ENCODE data around the gene CCDC88C.
"Not testable (repeated sequence)": the region's sequence is repeated elsewhere in the genome, so short reads cannot be mapped to it uniquely, and the experiment has no call there.

Gene CCDC88C

GRCh38 chr14:91417120-91417982 is at the start of gene CCDC88C:
CCDC88C (minus strand) TSS chr14:91417820; CDS start chr14:91417690, 130 bp downstream.
- Mint-ChIP-seq H3K27ac (peak within 1 kb of the TSS; percentile 100), H3K4me3 (peak within 1 kb of the TSS; percentile 98), H3K4me1 (ENCODE audit: low read depth) (peaks cover 39% of the 10 kb centered on the region), H3K9me3 (no peaks in the 10 kb centered on the region), H3K36me3 (ENCODE audit: low read depth) (peaks cover 44% of the 10 kb centered on the region), H3K27me3 (ENCODE audit: low read depth) (no peaks in the 10 kb centered on the region)
- peak; percentile 84 for DNase-seq (ENCODE audit: low spot score)

- peaks cover 8% of the 10 kb centered on the region for H3K4me1 Mint-ChIP-seq (ENCODE audit: low read depth)
- no peak overlapping the region for H3K4me3 Mint-ChIP-seq
- peaks cover 80% of the 10 kb centered on the region for H3K36me3 Mint-ChIP-seq (ENCODE audit: low read depth)
- no peak for DNase-seq (ENCODE audit: low spot score)
- H3K27ac Mint-ChIP-seq, result no peak overlapping the region
- H3K9me3 Mint-ChIP-seq, result no peaks in the 10 kb centered on the region
- H3K27me3 Mint-ChIP-seq (ENCODE audit: low read depth), result no peaks in the 10 kb centered on the region
Observed at GRCh38 chr14:91466192-91466591, 48.6 kb upstream of the CCDC88C start.

- DNase-seq (ENCODE audit: low spot score), result peak; percentile 45
- peaks cover 8% of the 10 kb centered on the region for H3K4me1 Mint-ChIP-seq (ENCODE audit: low read depth)
- no peaks in the 10 kb centered on the region for H3K9me3 Mint-ChIP-seq
- H3K4me3 Mint-ChIP-seq, result no peak overlapping the region
- peaks cover 77% of the 10 kb centered on the region for H3K36me3 Mint-ChIP-seq (ENCODE audit: low read depth)
- no peak overlapping the region for H3K27ac Mint-ChIP-seq
- no peaks in the 10 kb centered on the region for H3K27me3 Mint-ChIP-seq (ENCODE audit: low read depth)
Observed at GRCh38 chr14:91464615-91465205, 47.1 kb upstream of the CCDC88C start.

GRCh38 chr14:91458612-91459011 is 41.0 kb upstream of the CCDC88C start:
- H3K36me3 Mint-ChIP-seq (ENCODE audit: low read depth), result peaks cover 65% of the 10 kb centered on the region
- no peak overlapping the region for H3K4me3 Mint-ChIP-seq
- no peaks in the 10 kb centered on the region for H3K9me3 Mint-ChIP-seq
- DNase-seq (ENCODE audit: low spot score), result no peak
- H3K4me1 Mint-ChIP-seq (ENCODE audit: low read depth), result peaks cover 8% of the 10 kb centered on the region
- no peaks in the 10 kb centered on the region for H3K27me3 Mint-ChIP-seq (ENCODE audit: low read depth)
- H3K27ac Mint-ChIP-seq, result no peak overlapping the region

GRCh38 chr14:91456283-91456682 is 38.7 kb upstream of the CCDC88C start:
- no peak for DNase-seq (ENCODE audit: low spot score)
- H3K4me1 Mint-ChIP-seq (ENCODE audit: low read depth), result peaks cover 8% of the 10 kb centered on the region
- H3K4me3 Mint-ChIP-seq, result no peak overlapping the region
- no peaks in the 10 kb centered on the region for H3K9me3 Mint-ChIP-seq
- peaks cover under 1% of the 10 kb centered on the region for H3K27me3 Mint-ChIP-seq (ENCODE audit: low read depth)
- no peak overlapping the region for H3K27ac Mint-ChIP-seq
- peaks cover 44% of the 10 kb centered on the region for H3K36me3 Mint-ChIP-seq (ENCODE audit: low read depth)

- Mint-ChIP-seq H3K36me3 (ENCODE audit: low read depth) (peaks cover 34% of the 10 kb centered on the region), H3K27ac (no peak overlapping the region), H3K9me3 (no peaks in the 10 kb centered on the region), H3K4me1 (ENCODE audit: low read depth) (peaks cover 8% of the 10 kb centered on the region), H3K4me3 (no peak overlapping the region), H3K27me3 (ENCODE audit: low read depth) (peaks cover 4% of the 10 kb centered on the region)
- no peak for DNase-seq (ENCODE audit: low spot score)
Observed at GRCh38 chr14:91454580-91454979, 37.0 kb upstream of the CCDC88C start.

- H3K27ac Mint-ChIP-seq, result no peak overlapping the region
- no peak overlapping the region for H3K4me3 Mint-ChIP-seq
- H3K27me3 Mint-ChIP-seq (ENCODE audit: low read depth), result peaks cover 4% of the 10 kb centered on the region
- no peaks in the 10 kb centered on the region for H3K9me3 Mint-ChIP-seq
- DNase-seq (ENCODE audit: low spot score), result no peak
- peaks cover 34% of the 10 kb centered on the region for H3K36me3 Mint-ChIP-seq (ENCODE audit: low read depth)
- H3K4me1 Mint-ChIP-seq (ENCODE audit: low read depth), result peaks cover 8% of the 10 kb centered on the region
Observed at GRCh38 chr14:91454155-91454554, 36.5 kb upstream of the CCDC88C start.

- Mint-ChIP-seq H3K4me1 (ENCODE audit: low read depth) (peaks cover 8% of the 10 kb centered on the region), H3K36me3 (ENCODE audit: low read depth) (peaks cover 33% of the 10 kb centered on the region), H3K27ac (no peak overlapping the region)
Observed at GRCh38 chr14:91453744-91454143, 36.1 kb upstream of the CCDC88C start.

GRCh38 chr14:91444335-91445020 is 26.9 kb upstream of the CCDC88C start:
- Mint-ChIP-seq H3K4me1 (ENCODE audit: low read depth) (no peaks in the 10 kb centered on the region), H3K27ac (no peak overlapping the region), H3K4me3 (no peak overlapping the region), H3K9me3 (peaks cover 6% of the 10 kb centered on the region), H3K36me3 (ENCODE audit: low read depth) (no peaks in the 10 kb centered on the region), H3K27me3 (ENCODE audit: low read depth) (peaks cover 31% of the 10 kb centered on the region)
- no peak for DNase-seq (ENCODE audit: low spot score)

More at GRCh38 chr14:91453744-91454143, 36.1 kb upstream of the CCDC88C start:
- no peak for DNase-seq (ENCODE audit: low spot score)
- H3K9me3 Mint-ChIP-seq, result no peaks in the 10 kb centered on the region
- H3K4me3 Mint-ChIP-seq, result no peak overlapping the region
- peaks cover 4% of the 10 kb centered on the region for H3K27me3 Mint-ChIP-seq (ENCODE audit: low read depth)

GRCh38 chr14:91439345-91439744 is 21.7 kb upstream of the CCDC88C start:
- H3K27ac Mint-ChIP-seq, result no peak overlapping the region
- no peaks in the 10 kb centered on the region for H3K4me1 Mint-ChIP-seq (ENCODE audit: low read depth)
- H3K9me3 Mint-ChIP-seq, result peaks cover 20% of the 10 kb centered on the region
- DNase-seq (ENCODE audit: low spot score), result no peak
- peaks cover 18% of the 10 kb centered on the region for H3K27me3 Mint-ChIP-seq (ENCODE audit: low read depth)
- H3K4me3 Mint-ChIP-seq, result no peak overlapping the region
- H3K36me3 Mint-ChIP-seq (ENCODE audit: low read depth), result peaks cover 6% of the 10 kb centered on the region

GRCh38 chr14:91438845-91439244 is 21.2 kb upstream of the CCDC88C start:
- no peaks in the 10 kb centered on the region for H3K4me1 Mint-ChIP-seq (ENCODE audit: low read depth)
- no peak overlapping the region for H3K27ac Mint-ChIP-seq
- no peak overlapping the region for H3K4me3 Mint-ChIP-seq
- H3K36me3 Mint-ChIP-seq (ENCODE audit: low read depth), result peaks cover 6% of the 10 kb centered on the region
- peaks cover 20% of the 10 kb centered on the region for H3K9me3 Mint-ChIP-seq
- H3K27me3 Mint-ChIP-seq (ENCODE audit: low read depth), result peaks cover 13% of the 10 kb centered on the region
- DNase-seq (ENCODE audit: low spot score), result no peak

- H3K9me3 Mint-ChIP-seq, result peaks cover 17% of the 10 kb centered on the region
- H3K27me3 Mint-ChIP-seq (ENCODE audit: low read depth); H3K4me1 Mint-ChIP-seq (ENCODE audit: low read depth); DNase-seq (ENCODE audit: low spot score); H3K27ac Mint-ChIP-seq; H3K4me3 Mint-ChIP-seq; H3K36me3 Mint-ChIP-seq (ENCODE audit: low read depth): not testable (repeated sequence)
Observed at GRCh38 chr14:91436266-91436665, 18.6 kb upstream of the CCDC88C start.

- H3K4me3 Mint-ChIP-seq, result no peak overlapping the region
- H3K9me3 Mint-ChIP-seq, result no peaks in the 10 kb centered on the region
- peaks cover 11% of the 10 kb centered on the region for H3K4me1 Mint-ChIP-seq (ENCODE audit: low read depth)
- no peak overlapping the region for H3K27ac Mint-ChIP-seq
- no peaks in the 10 kb centered on the region for H3K36me3 Mint-ChIP-seq (ENCODE audit: low read depth)
- no peaks in the 10 kb centered on the region for H3K27me3 Mint-ChIP-seq (ENCODE audit: low read depth)
- no peak for DNase-seq (ENCODE audit: low spot score)
Observed at GRCh38 chr14:91429385-91429784, 11.8 kb upstream of the CCDC88C start.

- H3K4me1 Mint-ChIP-seq (ENCODE audit: low read depth), result peaks cover 11% of the 10 kb centered on the region
- not testable (repeated sequence) for H3K36me3 Mint-ChIP-seq (ENCODE audit: low read depth); H3K9me3 Mint-ChIP-seq; H3K4me3 Mint-ChIP-seq; H3K27me3 Mint-ChIP-seq (ENCODE audit: low read depth); H3K27ac Mint-ChIP-seq; DNase-seq (ENCODE audit: low spot score)
Observed at GRCh38 chr14:91428931-91429330, 11.3 kb upstream of the CCDC88C start.

Data from T-helper 2 cell treated with Interferon-gamma antibody and Interleukin-4, amounts not matched to agents 5 μg/mL and 100 μg/mL, for 36 hours (primary cell).